HCT116 (cell line): ENCODE data around the gene WAPL. TPM values are rescaled to one million over a fixed set of nuclear protein-coding genes. Genes with fewer than 3 reads are reported as not detected.

ENCODE experiments used
- ATAC-seq: fragments of 200-7000 bp; cut with Tn5 transposase; 2 replicates; pipeline ENCODE4 v1.9.1; 2020; ENCODE audit warnings: mild to moderate bottlenecking, moderate library complexity
- BruUV-seq: library from RNA; stranded (reverse); fragments of 400-500 nt; replicated peaks from 2 replicates; lab custom pipeline; 2021; lab: Mats Ljungman, UMichigan
- CTCF ChIA-PET: fragments of 300-600 bp; sonication (Branson Sonifier 250); formaldehyde crosslinking; loops from one replicate; lab custom pipeline; 2021; ENCODE audit warnings: antibody characterized with exemption; lab: Charles Lee
- POLR2A ChIA-PET: fragments of 300-600, 350-600 bp; sonication (Branson Sonifier 250); formaldehyde crosslinking; loops from one replicate; lab custom pipeline; 2021; ENCODE audit warnings: antibody characterized with exemption; lab: Charles Lee
- RAD21 ChIA-PET, 2 experiments: fragments of 300-600 bp; sonication (Branson Sonifier 250); formaldehyde crosslinking; loops; one replicate each; lab custom pipeline; 2023; ENCODE audit warnings: low total read pairs in 2 of 2; ENCODE audit not compliant: uncharacterized antibody in 2 of 2, unreplicated experiment in 2 of 2, low non-redundant PET in 1 of 2; lab: Charles Lee
- DNase-seq: peaks from one replicate; pipeline ENCODE4 v3.0.0-alpha.2; 2010; ENCODE audit warnings: low read depth, low spot score
- H2AFZ ChIP-seq: fragments of 200-600 bp; shearing (Covaris generic), sonication (generic); 2 replicates; pipeline ENCODE4 v1.6.1; 2017; ENCODE audit warnings: low read depth, mixed run types, mixed read lengths, antibody characterized with exemption, low read length; ENCODE audit not compliant: poor library complexity, severe bottlenecking
- H3K27ac ChIP-seq: 2 replicates; pipeline ENCODE4 v1.5.1; 2012; ENCODE audit warnings: low read depth, low read length
- H3K27me3 ChIP-seq: fragments of 200-600 bp; sonication (generic); 2 replicates; pipeline ENCODE4 v1.6.1; 2016; ENCODE audit warnings: mixed run types, low read length, mixed read lengths; ENCODE audit not compliant: insufficient read depth
- H3K36me3 ChIP-seq, 2 experiments: fragments of 200-500 bp in 1 of 2; fragments of 200-600 bp in 1 of 2; sonication (Bioruptor generic) in 1 of 2; sonication (generic) in 1 of 2; 2 replicates each; pipeline versions ENCODE4 v1.5.1 to v1.6.1; 2014 to 2016; ENCODE audit warnings: low read length in 2 of 2, inconsistent platforms in 1 of 2, mixed read lengths in 1 of 2, mixed run types in 1 of 2; ENCODE audit not compliant: insufficient read depth in 2 of 2, control insufficient read depth in 1 of 2
- H3K4me1 ChIP-seq, 2 experiments: fragments of 200-600 bp in 1 of 2; sonication (generic) in 1 of 2; 2 replicates each; pipeline versions ENCODE4 v1.5.1 to v1.6.1; 2012 to 2017; ENCODE audit warnings: low read length in 2 of 2, inconsistent platforms in 1 of 2, mild to moderate bottlenecking in 1 of 2, mixed read lengths in 1 of 2, mixed run types in 1 of 2, moderate library complexity in 1 of 2; ENCODE audit not compliant: insufficient read depth in 2 of 2, control insufficient read depth in 1 of 2
- H3K4me2 ChIP-seq: fragments of 200-600 bp; sonication (generic); 2 replicates; pipeline ENCODE4 v1.6.1; 2017; ENCODE audit warnings: mixed run types, low read length, mixed read lengths
- H3K4me3 ChIP-seq, 2 experiments: fragments of 200-600 bp in 1 of 2; sonication (generic) in 1 of 2; replicated peaks in 1 of 2; 2 replicates each; pipeline ENCODE4 v1.5.1; 2011 to 2016; ENCODE audit warnings: low read length in 2 of 2, control low read depth in 1 of 2, low read depth in 1 of 2, mild to moderate bottlenecking in 1 of 2, mixed read lengths in 1 of 2, mixed run types in 1 of 2
- H3K79me2 ChIP-seq: fragments of 200-600 bp; sonication (generic); 2 replicates; pipeline ENCODE4 v1.6.1; 2017; ENCODE audit warnings: mild to moderate bottlenecking, mixed run types, low read length, moderate library complexity, mixed read lengths; ENCODE audit not compliant: insufficient read depth
- H3K9ac ChIP-seq: fragments of 200-600 bp; sonication (generic); 2 replicates; pipeline ENCODE4 v1.6.1; 2016; ENCODE audit warnings: low read length, mixed read lengths
- H3K9me2 ChIP-seq: fragments of 200-600 bp; sonication (generic), shearing (Covaris generic); 2 replicates; pipeline ENCODE4 v1.6.1; 2017; ENCODE audit warnings: mixed run types, mild to moderate bottlenecking, moderate library complexity; ENCODE audit not compliant: insufficient read depth
- H3K9me3 ChIP-seq, 2 experiments: fragments of 200-500 bp in 1 of 2; fragments of 200-600 bp in 1 of 2; sonication (Bioruptor generic) in 1 of 2; sonication (generic) in 1 of 2; 2 replicates each; pipeline ENCODE4 v1.6.1; 2014 to 2017; ENCODE audit warnings: low read length in 2 of 2, mixed read lengths in 2 of 2, inconsistent platforms in 1 of 2, low read depth in 1 of 2, mild to moderate bottlenecking in 1 of 2, mixed run types in 1 of 2, moderate library complexity in 1 of 2; ENCODE audit not compliant: control insufficient read depth in 1 of 2, insufficient read depth in 1 of 2
- H4K20me1 ChIP-seq: fragments of 200-600 bp; sonication (generic), shearing (Covaris generic); 2 replicates; pipeline ENCODE4 v1.6.1; 2017; ENCODE audit warnings: mixed run types, mild to moderate bottlenecking, moderate library complexity; ENCODE audit not compliant: insufficient read depth
- CEBPB ChIP-seq: IDR thresholded peaks from 2 replicates; pipeline ENCODE4 v1.6.1; 2012; ENCODE audit warnings: low read depth
- ELF1 ChIP-seq: IDR thresholded peaks from 2 replicates; pipeline ENCODE4 v1.6.1; 2012; ENCODE audit warnings: low read depth, borderline replicate concordance
- EZH2 ChIP-seq: fragments of 200-600 bp; sonication (generic); IDR thresholded peaks from 2 replicates; pipeline ENCODE4 v1.6.1; 2017; ENCODE audit warnings: antibody characterized with exemption, mixed run types
- EZH2phosphoT487 ChIP-seq: fragments of 200-600 bp; IDR thresholded peaks from 2 replicates; pipeline ENCODE4 v1.6.1; 2018; ENCODE audit warnings: antibody characterized with exemption, borderline replicate concordance
- FOSL1 ChIP-seq: IDR thresholded peaks from 2 replicates; pipeline ENCODE4 v1.6.1; 2012; ENCODE audit warnings: low read depth
- POLR2A ChIP-seq: IDR thresholded peaks from 2 replicates; pipeline ENCODE4 v1.7.0; 2011; ENCODE audit warnings: borderline replicate concordance; ENCODE audit not compliant: insufficient read depth, insufficient read length; ENCODE audit errors: extremely low read depth
- POLR2AphosphoS5 ChIP-seq: IDR thresholded peaks from 2 replicates; pipeline ENCODE4 v1.6.1; 2011; ENCODE audit warnings: mild to moderate bottlenecking, low read depth, low read length, moderate library complexity
- RAD21 ChIP-seq: IDR thresholded peaks from 2 replicates; pipeline ENCODE4 v1.6.1; 2012; ENCODE audit warnings: low read depth, mild to moderate bottlenecking
- SIN3A ChIP-seq: IDR thresholded peaks from 2 replicates; pipeline ENCODE4 v1.6.1; 2012; ENCODE audit warnings: low read depth
- SRF ChIP-seq: IDR thresholded peaks from 2 replicates; pipeline ENCODE4 v1.6.1; 2012; ENCODE audit warnings: low read depth
- TCF7L2 ChIP-seq: IDR thresholded peaks from 2 replicates; pipeline ENCODE4 v1.7.0; 2011; ENCODE audit warnings: borderline replicate concordance, inconsistent platforms; ENCODE audit not compliant: insufficient read depth, insufficient read length; ENCODE audit errors: extremely low read depth
- YY1 ChIP-seq: IDR thresholded peaks from 2 replicates; pipeline ENCODE4 v1.6.1; 2011; ENCODE audit warnings: low read length, low read depth, moderate library complexity, mild to moderate bottlenecking; ENCODE audit not compliant: insufficient replicate concordance; ENCODE audit errors: extremely low read depth
- ZFX ChIP-seq: fragments of 450-650 bp; IDR thresholded peaks from 2 replicates; pipeline ENCODE4 v1.6.1; 2017
- ZNF274 ChIP-seq: fragments of 200-500 bp; sonication (Bioruptor generic); IDR thresholded peaks from 2 replicates; pipeline ENCODE4 v1.6.1; 2014; ENCODE audit warnings: mild to moderate bottlenecking, low read depth, low read length, inconsistent platforms
- intact Hi-C: fragments of 100-400 bp; cut with micrococcal nuclease; formaldehyde crosslinking; loops from 2 replicates; pipeline ENCODE4 v1.10.0; 2022
- total RNA-seq: library from RNA; stranded (reverse); gene quantifications from one replicate; pipeline ENCODE4 v1.2.1, GENCODE V29; 2021; ENCODE audit not compliant: unreplicated experiment
- TF ChIP-seq, protein P1 (sequence below): IDR thresholded peaks from 2 replicates; pipeline ENCODE4 v1.6.1; 2012
- TF ChIP-seq, protein P2 (sequence below), 3 experiments: fragments of 200-600 bp in 1 of 3; sonication (generic) in 1 of 3; IDR thresholded peaks in 2 of 3; conservative IDR thresholded peaks in 1 of 3; 2 replicates each; pipeline ENCODE4 v1.5.1; 2012 to 2017; ENCODE audit warnings: low read depth in 2 of 3, low read length in 2 of 3, antibody characterized with exemption in 1 of 3, borderline replicate concordance in 1 of 3, control low read depth in 1 of 3, mild to moderate bottlenecking in 1 of 3, mixed read lengths in 1 of 3, mixed run types in 1 of 3, moderate library complexity in 1 of 3; ENCODE audit not compliant: insufficient read depth in 1 of 3
- TF ChIP-seq, protein P3 (sequence below): IDR thresholded peaks from 2 replicates; pipeline ENCODE4 v1.6.1; 2012
- TF ChIP-seq, protein P4 (sequence below): IDR thresholded peaks from 2 replicates; pipeline ENCODE4 v1.6.1; 2012; ENCODE audit warnings: low read depth

The WAPL gene
- total RNA-seq, 1 experiment from 2014 or later = 37.5 TPM

DNA sequence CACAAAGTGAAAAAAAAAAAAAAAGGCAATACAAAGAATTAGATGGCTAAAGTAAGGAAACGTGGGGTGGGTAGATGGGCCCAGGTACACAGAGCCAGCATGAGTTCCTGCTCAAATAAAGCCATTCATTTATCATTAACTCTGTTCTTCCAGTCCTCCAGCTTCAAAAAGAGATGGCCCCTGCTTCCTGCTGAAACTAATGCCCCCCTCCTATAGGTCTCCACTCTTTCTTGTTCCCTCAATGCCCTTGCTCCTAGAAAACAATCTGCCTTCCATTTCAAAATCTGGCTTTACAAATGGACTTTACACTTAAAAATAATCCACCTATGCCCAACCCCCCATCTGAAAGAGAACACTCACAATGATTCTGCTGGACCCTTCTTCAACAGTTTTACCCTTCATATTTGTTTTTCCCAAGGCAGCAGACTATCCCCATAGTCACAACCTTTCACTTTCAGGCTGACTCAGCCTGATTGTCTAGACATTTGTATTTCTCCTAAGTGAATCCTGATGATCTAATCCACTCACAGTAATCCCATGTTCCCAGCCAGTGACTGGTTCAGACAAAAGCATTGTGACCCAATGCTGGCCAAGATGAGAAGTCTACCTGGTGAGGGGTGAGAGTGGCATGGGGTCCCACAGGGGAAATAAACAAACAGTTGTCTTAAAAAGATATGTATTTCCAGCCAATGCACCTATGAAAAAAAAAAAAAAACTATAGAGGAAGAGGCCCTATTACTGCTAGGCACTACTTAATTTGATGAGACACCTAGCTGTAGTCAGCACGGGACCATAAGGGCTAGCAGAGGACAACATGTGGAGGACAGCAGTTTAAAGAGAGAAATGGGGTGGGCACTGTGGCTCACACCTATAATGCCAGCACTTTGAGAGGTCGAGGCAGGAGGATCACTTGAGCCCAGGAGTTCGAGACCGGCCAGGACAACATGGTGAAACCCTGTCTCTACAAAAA is 80.4 kb downstream of the WAPL start:
- H3K9me2 ChIP-seq = no peaks in the 10 kb centered on the region
- ChIA-PET CTCF (no interaction called here), POLR2A (interaction anchor here (0.7 kb wide), 1 partner anchor 15 kb away, joined by 3 read pairs; no protein-coding TSS in a partner anchor), RAD21 (no interaction called here)
- H3K9ac ChIP-seq = no peak overlapping the region
- H3K36me3 ChIP-seq = peaks cover 43 to 45% of the 10 kb centered on the region in 2 experiments; a peak in 3 of 4 replicates
- no peak overlapping the region for H3K4me3 ChIP-seq
- no TSS peak for BruUV-seq
- no peaks in the 10 kb centered on the region for H3K4me1 ChIP-seq
- H4K20me1 ChIP-seq = no peaks in the 10 kb centered on the region
- no peak for DNase-seq
- intact Hi-C loops = no loop called here
- H3K27ac ChIP-seq = no peak overlapping the region
- no peak for ATAC-seq
- peaks cover 34% of the 10 kb centered on the region for H3K79me2 ChIP-seq
- TF ChIP-seq RAD21 (no peak), CEBPB (no peak), EZH2 (no peak), EZH2phosphoT487 (no peak), FOSL1 (no peak), SRF (no peak), POLR2A (no peak), ZNF274 (no peak), ZFX (no peak), ELF1 (no peak), TCF7L2 (no peak), SIN3A (no peak), POLR2AphosphoS5 (no peak), YY1 (no peak)
- TF ChIP-seq, protein P1, sequence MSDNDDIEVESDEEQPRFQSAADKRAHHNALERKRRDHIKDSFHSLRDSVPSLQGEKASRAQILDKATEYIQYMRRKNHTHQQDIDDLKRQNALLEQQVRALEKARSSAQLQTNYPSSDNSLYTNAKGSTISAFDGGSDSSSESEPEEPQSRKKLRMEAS = no peak
- TF ChIP-seq, protein P2, sequence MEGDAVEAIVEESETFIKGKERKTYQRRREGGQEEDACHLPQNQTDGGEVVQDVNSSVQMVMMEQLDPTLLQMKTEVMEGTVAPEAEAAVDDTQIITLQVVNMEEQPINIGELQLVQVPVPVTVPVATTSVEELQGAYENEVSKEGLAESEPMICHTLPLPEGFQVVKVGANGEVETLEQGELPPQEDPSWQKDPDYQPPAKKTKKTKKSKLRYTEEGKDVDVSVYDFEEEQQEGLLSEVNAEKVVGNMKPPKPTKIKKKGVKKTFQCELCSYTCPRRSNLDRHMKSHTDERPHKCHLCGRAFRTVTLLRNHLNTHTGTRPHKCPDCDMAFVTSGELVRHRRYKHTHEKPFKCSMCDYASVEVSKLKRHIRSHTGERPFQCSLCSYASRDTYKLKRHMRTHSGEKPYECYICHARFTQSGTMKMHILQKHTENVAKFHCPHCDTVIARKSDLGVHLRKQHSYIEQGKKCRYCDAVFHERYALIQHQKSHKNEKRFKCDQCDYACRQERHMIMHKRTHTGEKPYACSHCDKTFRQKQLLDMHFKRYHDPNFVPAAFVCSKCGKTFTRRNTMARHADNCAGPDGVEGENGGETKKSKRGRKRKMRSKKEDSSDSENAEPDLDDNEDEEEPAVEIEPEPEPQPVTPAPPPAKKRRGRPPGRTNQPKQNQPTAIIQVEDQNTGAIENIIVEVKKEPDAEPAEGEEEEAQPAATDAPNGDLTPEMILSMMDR (IDR thresholded peaks at IDR 0.05 in 2 of 3, conservative IDR thresholded peaks at IDR 0.05 in 1 of 3; ENCODE audit: borderline replicate concordance in 1 of 3, insufficient read depth in 1 of 3, low read depth in 2 of 3, low read length in 2 of 3) = no peak
- TF ChIP-seq, protein P3, sequence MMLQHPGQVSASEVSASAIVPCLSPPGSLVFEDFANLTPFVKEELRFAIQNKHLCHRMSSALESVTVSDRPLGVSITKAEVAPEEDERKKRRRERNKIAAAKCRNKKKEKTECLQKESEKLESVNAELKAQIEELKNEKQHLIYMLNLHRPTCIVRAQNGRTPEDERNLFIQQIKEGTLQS = no peak
- TF ChIP-seq, protein P4, sequence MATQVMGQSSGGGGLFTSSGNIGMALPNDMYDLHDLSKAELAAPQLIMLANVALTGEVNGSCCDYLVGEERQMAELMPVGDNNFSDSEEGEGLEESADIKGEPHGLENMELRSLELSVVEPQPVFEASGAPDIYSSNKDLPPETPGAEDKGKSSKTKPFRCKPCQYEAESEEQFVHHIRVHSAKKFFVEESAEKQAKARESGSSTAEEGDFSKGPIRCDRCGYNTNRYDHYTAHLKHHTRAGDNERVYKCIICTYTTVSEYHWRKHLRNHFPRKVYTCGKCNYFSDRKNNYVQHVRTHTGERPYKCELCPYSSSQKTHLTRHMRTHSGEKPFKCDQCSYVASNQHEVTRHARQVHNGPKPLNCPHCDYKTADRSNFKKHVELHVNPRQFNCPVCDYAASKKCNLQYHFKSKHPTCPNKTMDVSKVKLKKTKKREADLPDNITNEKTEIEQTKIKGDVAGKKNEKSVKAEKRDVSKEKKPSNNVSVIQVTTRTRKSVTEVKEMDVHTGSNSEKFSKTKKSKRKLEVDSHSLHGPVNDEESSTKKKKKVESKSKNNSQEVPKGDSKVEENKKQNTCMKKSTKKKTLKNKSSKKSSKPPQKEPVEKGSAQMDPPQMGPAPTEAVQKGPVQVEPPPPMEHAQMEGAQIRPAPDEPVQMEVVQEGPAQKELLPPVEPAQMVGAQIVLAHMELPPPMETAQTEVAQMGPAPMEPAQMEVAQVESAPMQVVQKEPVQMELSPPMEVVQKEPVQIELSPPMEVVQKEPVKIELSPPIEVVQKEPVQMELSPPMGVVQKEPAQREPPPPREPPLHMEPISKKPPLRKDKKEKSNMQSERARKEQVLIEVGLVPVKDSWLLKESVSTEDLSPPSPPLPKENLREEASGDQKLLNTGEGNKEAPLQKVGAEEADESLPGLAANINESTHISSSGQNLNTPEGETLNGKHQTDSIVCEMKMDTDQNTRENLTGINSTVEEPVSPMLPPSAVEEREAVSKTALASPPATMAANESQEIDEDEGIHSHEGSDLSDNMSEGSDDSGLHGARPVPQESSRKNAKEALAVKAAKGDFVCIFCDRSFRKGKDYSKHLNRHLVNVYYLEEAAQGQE = no peak
- H3K27me3 ChIP-seq = no peaks in the 10 kb centered on the region
- no peak overlapping the region for H3K4me2 ChIP-seq
- no peaks in the 10 kb centered on the region for H3K9me3 ChIP-seq
- no peak overlapping the region for H2AFZ ChIP-seq
